ENCODE results near the gene SYVN1.
"Not testable (repeated sequence)": the region's sequence is repeated elsewhere in the genome, so short reads cannot be mapped to it uniquely, and the experiment has no call there.

The SYVN1 gene

DNA sequence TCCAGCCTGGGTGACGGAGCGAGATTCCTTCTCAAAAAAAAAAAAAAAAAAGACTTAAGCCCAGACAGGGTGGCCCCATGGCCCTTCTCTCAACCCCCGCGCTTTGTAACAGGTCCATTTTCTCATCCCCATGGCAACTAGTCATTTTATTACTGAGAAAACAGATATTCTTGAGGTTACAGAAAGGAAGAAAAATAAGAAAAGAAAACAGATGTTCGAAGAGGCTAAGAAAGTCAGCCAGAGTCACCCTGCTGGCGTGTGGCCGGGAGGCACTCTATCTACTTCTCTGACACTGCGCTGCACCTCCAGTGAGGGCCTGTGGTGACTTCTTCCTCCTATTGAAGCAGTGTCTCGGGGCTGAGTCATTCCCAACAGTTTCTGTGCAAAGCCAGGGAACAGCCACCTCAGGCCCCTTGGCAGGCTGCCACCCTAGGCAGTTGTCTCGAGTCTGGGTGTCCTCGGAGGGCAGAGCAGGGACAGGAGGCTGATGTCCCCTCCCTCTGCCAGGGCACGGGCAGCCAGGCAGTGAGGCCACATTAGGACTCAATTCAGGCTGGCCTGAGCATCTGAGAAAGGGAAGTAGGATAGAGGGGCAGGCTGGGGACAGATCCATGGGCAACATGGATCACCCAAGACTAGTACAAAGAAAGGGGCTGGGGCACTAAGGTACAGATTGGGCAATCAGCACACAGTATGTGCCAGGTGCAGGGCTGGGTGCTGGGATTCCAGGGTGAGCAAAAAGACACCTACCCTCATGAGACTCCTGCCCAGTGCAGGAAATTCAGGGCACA lies 16.4 kb upstream of the SYVN1 start:
- peak; percentile 22 for DNase-seq

DNA sequence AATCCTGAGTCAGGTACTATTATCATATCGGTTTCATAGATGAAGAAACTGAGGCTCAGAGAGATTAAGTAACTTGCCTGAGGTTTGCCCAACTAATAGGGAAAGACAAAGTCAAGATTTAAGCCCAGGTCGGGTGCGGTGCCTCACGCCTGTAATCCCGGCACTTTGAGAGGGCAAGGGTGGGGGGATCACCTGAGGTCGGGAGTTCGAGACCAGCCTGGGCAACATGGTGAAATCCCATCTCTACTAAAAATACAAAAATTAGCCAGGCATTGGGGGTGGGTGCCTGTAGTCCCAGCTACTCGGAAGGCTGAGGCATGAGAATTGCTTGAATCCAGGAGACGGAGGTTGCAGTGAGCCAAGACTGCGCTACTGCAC lies 15.8 kb upstream of the SYVN1 start:
- DNase-seq: not testable (repeated sequence)

DNA sequence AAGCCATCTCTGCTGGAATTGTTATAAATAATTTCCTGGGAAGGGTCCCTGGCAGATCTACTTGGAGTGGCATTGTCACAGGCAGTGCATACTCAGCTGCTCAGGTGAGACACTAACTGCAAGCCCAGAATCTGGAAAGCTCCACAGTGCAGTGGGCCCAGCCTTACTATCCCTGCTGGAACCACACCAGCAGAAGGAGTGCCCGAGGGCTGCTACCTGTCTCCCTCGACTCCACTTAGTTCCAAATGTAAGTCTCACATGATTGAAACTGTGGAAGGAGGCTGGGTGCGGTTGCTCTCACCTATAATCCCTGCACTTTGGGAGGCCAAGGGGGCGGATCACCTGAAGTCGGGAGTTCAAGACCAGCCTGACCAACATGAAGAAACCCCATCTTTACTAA lies 14.3 kb upstream of the SYVN1 start:
- DNase-seq: no peak

DNA sequence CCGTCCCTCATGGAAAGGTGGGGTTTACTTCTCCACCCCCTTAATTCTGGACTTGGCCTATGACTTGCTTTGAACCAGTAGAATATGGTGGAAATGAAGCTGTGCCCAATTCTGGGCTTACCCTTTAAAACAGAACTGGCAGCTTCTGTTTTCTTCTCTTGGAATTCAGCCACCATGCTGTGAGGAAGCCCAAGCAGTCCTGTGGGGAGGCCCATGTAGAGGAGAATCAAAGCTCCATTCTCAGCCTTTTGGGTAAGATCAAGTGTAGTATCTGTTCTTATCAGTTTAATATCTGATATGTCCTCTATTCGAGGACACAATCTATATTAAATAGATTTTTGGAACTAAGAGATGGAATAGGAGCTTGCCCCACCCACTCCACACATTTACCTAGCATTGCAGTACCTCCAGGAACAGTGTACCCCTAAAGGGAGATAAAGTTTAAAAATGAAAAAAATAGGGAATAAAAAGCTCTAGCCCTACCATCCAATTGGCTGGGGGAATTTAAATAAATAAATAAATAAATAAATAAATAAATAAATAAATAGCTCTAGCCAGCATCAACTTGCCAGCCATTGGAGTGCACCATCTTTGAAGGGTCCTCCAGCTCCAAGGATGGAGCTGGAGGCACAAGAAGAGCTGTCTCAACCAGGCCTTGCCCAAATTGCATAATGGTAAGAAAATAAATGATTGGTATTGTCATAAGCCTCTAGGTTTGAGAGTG lies 13.2 kb upstream of the SYVN1 start:
- DNase-seq: no peak

DNA sequence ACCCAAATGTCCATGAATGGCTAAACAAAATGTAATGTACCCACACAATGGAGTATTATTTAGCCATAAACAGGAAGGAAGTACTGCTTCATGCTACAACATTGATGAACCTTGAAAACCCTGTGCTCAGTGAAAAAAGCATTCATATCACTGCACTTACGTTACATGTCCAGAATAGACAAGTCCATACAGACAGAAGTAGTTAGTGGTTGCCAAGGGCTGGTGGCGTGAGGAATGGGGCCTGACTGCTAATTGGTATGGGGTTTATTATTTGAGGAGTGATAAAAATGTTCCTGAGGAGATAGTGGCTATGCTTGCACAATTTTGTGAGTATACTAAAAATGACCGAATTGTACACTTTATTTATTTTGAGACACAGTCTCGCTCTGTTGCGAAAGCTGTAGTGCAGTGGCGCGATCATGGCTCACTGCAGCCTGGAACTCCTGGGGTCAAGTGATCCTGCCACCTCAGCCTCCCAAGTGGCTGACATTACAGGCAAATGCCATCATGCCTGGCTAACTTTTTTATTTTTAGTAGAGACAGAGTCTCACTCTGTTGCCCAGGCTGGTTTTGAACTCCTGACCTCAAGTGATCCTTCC lies 7.7 kb upstream of the SYVN1 start:
- DNase-seq: no peak

DNA sequence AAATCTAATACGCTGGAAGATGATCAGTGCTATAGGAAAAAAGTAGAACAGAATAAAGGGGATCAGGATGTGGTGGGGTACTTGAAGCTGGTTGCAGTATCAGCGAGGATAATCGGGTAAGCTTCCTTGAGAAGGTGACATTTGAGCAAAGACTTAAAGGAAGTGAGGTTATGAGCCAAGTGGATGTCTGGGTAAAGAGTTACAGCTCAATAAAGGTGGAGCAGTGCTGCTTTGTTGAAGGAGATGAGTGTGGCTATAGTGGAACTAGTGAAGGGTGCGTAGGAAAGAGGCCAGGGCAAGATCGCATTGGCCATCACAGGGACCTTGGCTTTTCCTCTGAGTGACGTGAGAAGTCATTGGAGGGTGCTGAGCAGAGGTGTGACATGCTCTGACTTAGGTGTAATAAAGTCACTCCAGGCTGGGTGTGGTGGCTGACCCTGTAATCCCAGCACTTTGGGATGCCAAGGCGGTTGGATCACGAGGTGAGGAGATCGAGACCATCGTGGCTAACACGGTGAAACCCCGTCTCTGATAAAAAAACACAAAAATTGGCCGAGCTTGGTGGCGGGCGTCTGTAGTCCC lies 2.3 kb upstream of the SYVN1 start:
- DNase-seq: no peak

DNA sequence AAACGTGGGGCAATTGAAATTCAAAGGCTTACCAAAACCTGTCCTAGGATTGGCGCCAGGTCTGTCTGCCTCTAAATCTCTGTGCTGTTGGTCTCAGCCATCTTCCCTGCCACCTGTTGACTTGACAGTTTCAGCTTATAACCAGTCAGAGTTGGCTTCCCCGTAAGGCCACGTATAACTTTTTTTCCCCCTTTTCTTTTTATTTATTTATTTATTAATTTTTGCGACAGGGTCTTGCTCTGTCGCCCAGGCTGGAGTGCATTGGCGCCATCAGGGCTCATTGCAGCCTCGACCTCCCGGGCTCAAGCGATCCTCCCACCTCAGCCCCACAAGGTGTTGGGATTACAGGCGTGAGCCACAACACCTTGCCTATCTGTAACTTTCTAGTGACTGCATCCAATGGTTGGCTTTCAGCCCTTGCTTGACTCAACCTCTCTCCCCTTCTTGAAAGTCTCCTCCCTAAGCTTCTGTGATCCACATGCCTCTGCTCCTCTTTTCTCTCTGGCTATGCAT lies 1.4 kb upstream of the SYVN1 start:
- no peak for DNase-seq

DNA sequence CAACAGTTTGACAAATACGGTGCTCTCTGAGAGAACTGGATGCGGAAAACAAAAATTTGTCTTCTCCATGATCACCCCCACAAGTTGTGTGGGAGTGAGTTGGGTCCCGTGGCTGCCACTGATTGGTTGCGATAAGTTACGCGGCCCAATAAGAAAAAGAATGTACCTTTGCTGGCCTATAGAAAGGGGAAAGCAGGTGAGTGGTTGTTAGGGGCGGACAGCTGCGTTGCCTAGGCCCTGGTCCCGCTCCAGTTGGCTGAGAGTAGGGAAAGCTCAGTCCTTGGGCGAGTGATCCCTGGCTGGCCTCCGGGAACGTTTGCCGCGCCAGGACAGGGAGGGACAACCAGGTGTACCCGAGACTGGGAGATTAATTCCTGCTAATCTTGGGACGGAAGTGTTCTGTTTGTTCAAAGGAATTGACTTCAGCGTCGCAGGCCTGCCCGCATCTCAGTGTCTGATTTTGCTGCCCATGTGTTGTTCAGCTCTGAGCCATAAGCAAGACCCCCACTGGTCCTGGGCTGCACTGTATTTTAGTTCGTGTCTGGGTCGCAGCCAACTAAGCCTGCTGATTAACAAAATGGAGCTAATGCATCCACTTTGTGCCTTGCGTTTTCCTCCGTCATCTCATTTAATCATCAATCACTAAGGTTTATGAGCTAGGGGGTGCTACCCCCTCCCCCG lies 773 bp upstream of the SYVN1 start:
- DNase-seq: peak; percentile 96

DNA sequence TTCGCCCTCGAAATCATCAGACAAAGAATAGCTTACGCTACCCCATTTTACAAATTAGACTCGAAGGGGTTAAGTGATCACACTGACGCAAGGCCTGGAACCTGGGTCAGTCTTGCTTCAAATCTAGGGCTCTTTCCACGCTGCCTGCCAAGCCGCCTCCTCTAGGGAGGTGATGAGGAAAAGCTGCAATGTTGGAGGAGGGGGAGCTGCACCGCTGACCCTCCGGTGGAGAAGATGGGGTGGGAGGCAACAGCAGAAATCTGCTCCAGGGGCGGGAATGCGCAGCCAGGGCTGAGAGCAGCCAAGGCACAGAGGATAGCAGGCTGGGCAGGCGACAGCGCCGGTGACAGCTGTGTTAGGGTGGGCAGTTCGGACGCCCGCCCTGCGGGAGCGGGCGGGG lies 595 bp downstream of the SYVN1 start:
- no peak for DNase-seq

DNA sequence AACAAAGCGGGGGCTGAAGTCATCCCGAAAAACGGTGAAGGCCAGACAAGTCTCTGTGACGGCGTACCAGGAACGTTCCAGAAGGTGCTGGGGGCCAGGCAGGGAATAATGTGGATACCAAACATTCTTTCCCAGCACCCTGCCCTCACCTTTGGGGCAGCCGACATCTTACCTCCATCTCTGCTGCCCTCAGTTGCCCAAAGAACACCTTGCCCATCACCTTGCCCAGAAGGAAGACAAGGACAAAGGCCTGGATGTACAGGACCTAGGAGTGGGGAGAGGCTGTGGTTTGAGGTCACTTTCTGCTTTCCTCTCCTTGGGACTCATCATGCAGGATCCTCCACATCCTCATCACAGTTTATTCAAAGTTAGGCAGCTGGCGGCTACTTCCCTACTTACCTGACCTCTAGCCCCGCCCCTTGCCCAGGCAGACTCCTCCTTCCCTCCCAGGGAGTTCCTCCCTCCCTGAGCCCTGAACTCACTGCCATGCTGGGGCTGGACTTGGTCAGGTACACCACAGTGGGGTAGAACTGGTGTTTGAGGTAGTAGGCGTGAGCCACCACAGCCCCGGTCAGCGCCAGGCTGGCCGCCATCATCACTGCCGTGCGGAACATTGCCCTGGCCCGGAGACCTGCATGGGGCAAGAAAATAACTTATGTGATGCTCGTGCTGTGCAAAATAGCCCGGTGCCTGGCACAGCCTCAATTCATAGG lies 1.2 kb downstream of the SYVN1 start:
- DNase-seq: peak; percentile 54

DNA sequence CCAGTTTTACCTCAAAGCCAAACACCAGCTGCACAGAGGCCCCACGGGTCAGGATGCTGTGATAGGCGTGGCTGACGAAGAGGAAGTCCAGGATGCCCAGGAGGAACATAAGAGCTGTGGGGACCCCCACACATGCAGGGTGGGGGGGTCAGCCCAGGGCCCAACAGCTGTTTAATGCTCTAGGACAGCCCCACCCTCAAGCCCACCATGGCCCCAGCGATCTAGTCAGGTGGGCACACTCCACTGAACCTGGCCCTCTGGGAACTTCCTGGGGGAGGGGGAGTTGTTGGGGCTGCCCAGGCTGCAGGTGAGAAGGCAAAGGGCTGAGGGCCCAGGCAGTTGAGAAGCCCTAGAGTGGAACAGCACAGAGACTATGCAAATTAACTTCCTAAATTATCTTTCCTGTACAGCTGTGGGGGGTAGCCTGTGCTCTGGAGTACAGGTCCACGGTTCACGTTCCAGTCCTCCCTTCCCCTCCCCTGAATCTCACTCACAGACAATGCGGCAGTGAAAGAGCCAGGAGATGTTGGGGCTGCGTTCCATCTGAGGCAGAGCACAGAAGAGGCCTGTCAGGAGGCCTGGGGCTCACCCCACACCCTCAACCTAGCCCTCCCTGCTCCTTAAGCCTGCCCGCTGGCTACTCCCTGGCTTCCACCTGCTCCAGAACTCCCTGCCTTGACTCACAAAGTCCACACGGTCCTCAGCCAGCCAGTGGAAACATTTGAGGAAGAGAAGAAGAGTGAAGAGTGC lies 1.9 kb downstream of the SYVN1 start:
- no peak for DNase-seq

DNA sequence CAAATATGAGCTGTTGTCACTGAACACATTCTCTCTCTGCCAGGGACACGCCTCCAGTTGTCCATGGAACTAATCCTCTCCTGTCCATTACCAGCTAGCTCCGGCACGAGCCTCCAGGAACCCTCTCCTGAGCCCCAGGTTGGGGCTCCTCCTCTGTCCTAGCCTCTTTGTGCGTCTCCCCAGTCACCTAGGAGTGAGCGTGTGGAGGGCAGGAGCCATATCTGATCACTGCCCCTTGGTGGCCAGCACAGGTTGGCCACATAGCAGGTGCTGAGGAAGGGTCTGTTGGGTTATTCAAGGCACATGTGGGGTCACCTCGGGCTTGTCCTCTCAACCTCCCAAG lies 2.5 kb downstream of the SYVN1 start:
- no peak for DNase-seq

DNA sequence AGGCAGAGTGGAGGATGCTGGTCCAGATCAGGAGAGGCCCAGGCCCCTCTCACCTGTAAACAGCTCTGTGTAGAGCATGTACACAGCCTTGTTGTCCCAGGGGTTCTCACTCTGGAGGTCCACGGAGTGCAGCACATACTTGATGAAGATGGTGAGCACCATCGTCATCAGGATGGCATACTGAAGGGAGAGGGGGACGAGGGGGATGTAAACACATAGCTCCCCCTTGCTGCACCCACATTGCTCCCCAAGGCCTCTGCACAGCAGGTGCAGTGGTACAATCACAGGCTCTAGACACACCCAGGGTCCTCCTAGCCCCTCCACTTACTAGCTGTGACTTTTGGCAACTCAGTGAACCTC lies 2.9 kb downstream of the SYVN1 start:
- no peak for DNase-seq

DNA sequence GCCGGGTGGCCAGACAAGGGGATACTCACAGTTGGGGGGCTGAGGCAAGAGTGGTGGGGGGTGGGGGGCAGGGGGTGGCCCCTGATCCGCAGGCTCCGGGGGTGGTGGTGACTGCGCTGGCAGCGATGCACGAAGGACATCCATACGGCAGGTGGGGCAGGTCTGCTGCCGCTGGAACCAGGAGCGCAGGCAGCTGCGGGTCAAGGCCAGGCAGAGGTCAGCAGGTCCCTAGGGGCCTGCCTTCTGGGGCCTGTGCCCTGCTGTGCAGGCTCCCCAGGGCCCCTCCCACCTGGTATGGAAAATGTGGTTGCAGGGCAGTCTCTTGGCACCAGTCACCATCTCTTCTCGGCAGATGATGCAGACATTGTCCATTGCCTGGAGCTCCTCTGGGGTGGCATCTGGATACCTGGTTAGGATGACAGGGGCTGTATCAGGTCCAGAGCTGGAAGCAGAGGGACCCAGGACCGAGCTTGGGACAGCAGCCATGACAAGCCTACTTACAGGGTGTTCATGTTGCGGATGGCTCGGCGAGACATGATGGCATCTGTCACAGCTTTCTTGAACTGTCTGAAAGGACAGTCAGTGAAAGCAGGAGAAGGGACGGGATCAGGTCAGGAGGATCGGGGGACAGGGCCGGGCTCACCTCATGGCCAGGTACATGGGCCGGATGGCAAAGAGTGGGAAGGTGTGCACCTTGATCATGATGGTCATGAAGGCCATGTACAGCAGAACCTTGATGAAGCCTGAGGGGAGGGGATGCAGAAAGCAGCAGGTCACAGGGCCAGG lies 3.5 kb downstream of the SYVN1 start:
- no peak for DNase-seq

DNA sequence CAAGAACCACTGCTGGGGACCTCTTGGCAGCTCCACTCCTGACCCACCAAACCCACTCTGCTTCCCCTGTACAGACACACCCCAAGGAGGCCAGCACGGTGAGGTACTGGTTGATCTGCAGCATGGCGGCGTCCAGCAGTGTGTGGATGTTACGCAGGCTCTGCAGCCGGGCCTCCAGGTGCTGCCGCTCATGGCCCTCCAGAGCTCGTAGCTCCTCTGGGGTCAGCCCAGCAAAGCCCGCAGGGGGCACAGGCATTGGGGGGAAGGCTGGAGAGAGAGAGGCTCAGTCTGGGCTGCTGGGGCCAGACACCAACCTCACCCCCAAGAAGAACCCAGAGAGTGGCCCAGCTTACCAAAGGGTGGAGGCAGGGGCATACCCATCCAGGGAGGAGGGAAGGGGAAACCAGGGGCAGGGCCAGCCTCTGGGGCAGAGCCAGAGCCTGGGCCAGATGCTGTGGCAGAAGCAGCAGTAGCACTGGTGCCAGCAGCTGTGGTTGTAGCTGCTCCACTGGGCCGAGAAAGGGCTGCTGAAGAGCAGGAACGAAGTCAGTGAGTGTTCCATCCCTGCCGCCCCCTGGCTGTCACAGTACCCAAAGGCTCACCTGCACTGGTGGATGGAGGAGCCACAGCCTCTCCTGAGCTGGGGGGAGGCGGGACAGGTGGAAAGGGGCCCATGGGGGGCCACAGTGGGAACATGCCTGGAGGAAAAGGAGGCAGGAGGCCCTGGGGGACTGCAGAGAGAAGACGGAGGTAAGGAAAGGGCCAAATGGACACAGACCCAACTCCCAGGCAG lies 4.5 kb downstream of the SYVN1 start:
- no peak for DNase-seq

DNA sequence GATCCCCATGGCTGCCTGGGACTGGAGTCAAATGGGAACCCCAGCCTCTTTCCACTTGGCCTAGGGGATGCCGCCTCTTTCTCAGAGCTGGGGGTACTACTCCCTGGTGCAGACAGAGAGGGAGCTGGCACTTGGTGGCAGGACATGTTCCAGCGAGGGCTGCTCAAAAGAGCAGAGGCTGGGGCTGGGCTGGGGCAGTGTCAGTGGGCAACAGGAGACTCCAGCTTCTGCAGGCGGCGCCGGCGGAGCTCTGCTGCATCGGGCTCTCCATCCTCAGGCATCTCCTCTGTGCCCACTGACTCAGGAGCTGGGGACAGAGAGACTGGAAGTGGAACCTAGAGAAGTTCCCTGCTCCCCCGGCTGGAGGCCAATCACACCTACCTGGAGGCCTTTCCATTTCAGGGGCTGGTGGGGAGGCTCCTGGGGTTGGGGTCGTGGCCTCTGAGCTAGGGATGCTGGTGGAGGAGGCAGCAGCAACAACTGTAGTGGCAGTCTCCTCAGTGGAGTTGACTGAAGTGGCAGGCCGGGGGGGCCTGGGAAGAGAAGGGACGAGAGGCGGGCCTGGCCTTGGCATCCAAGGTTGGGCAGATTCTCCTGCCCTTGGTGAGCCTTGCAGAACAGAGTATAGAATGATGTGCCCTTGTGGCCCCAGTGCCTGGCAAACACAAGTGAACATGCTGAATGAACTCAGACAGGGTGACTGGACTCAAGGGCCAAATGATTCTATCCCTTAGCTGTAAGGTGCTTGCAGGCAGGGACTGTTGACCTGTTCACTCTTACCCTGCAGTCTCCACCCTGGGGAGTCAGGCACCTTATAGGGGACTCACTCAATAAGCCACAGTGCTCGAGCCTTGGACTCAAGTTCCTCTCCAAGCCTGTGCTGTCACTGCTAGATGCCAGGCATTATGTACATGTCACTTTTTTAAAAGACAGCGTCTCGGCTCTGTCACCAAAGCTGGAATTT lies 5.9 kb downstream of the SYVN1 start:
- DNase-seq: no peak

DNA sequence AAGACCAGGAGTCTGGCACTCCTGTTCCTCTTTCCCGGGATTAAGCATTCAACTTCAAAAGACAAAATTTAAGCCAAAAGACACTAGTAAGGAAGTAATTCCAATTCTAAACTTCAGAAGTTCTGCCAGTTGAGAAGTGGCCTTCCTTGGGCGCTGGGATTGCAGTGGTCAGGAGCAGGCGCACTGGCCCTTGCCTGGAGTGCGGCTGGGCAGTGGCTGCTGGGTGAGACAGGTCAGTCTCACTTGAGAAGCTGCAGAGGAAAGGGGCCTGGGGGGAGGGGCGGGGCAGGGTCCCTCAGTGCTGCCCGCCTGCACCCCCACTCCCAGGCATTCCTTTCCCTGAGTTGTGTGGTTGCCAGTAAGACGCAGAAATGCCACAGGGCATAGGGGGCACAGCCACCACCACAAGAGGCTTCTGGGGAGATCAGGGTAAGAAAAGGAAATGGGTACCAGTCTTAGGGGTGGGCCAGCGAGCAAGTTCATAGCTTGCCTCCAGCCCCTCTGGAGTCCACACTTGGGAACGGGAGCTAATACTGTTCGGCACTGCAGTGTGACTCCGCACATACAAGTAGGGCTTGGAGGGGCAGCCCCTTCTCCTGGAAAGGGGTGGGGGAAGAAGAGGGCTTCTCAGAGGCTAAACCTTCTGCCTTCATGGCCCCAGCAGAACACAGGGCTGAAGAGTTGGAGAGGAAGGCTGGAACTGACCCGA lies 6.7 kb downstream of the SYVN1 start:
- no peak for DNase-seq

DNA sequence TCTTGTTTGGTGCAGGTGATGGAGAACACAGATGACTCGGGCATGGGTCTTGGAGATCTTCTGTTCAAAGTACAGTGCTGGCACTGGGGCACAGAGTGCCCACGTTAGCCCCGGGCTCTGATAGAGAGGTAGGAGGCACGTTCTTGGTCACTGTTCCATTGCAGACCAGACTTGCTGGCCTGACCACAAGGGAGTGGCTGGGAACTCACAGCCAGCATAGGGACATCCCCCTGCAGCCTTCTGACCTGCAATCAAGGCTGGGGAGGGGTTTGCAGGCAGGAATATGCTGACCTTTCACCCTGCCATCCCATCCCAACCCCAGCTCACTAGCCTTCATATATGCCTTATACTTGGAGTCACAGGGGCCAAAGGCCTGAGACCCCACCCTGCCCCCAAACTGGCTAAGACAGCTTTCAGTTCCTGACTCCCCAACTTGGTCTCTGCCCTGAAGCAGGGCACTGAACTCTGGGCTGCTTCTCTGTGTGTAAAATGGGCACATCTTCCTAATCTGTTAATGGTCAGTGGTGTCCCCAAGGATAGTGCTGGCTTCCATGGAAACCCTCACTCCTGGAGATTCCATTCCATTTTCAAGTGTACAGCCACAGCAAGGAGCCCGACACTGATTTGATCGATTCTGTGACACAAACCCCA lies 7.6 kb downstream of the SYVN1 start:
- no peak for DNase-seq
